H1 (cell line): ENCODE data around the gene MYLK. TPM values are rescaled to one million over a fixed set of nuclear protein-coding genes. Genes with fewer than 3 reads are reported as not detected.

Experiments used
- CTCF ChIA-PET: fragments of 300-600 bp; sonication (Branson Sonifier 250); formaldehyde crosslinking; loops from one replicate; lab custom pipeline; 2021; ENCODE audit not compliant: partially characterized antibody; lab: Charles Lee
- POLR2A ChIA-PET: fragments of 300-600 bp; sonication (Branson Sonifier 250); formaldehyde crosslinking; loops from one replicate; lab custom pipeline; 2021; ENCODE audit warnings: inconsistent platforms; ENCODE audit not compliant: partially characterized antibody; lab: Charles Lee
- DNase-seq, 2 experiments: peaks; one replicate each; pipeline versions ENCODE4 v3.0.0 to v3.0.0-alpha.2; 2010 to 2022; ENCODE audit warnings: low spot score in 2 of 2, low read depth in 1 of 2, mixed read lengths in 1 of 2
- FAIRE-seq: peaks from 2 replicates; lab custom pipeline; 2011; peaks lifted over from hg19 to GRCh38; lab: Jason Lieb, UNC
- H2AFZ ChIP-seq: 2 replicates; pipeline ENCODE4 v1.8.1; 2012; ENCODE audit warnings: low read length, inconsistent platforms
- H2AK5ac ChIP-seq: 2 replicates; pipeline ENCODE4 v1.6.1; 2013; ENCODE audit warnings: low read depth, low read length
- H2BK120ac ChIP-seq: replicated peaks from 2 replicates; pipeline ENCODE3; 2013; ENCODE audit warnings: low read depth, low read length, inconsistent platforms
- H2BK12ac ChIP-seq: 2 replicates; pipeline ENCODE4 v1.6.1; 2013; ENCODE audit warnings: low read depth, low read length
- H2BK15ac ChIP-seq: 2 replicates; pipeline ENCODE4 v1.6.1; 2013; ENCODE audit warnings: low read length
- H2BK20ac ChIP-seq: 2 replicates; pipeline ENCODE4 v1.6.1; 2013; ENCODE audit warnings: low read length
- H2BK5ac ChIP-seq: 2 replicates; pipeline ENCODE4 v1.6.1; 2013; ENCODE audit warnings: low read depth, low read length
- H3K14ac ChIP-seq: 2 replicates; pipeline ENCODE4 v1.6.1; 2013; ENCODE audit warnings: inconsistent platforms; ENCODE audit not compliant: insufficient read length
- H3K18ac ChIP-seq: 2 replicates; pipeline ENCODE4 v1.6.1; 2013; ENCODE audit warnings: low read length; ENCODE audit errors: extremely low read depth
- H3K23ac ChIP-seq: 2 replicates; pipeline ENCODE4 v1.6.1; 2013; ENCODE audit warnings: inconsistent platforms; ENCODE audit not compliant: insufficient read length
- H3K23me2 ChIP-seq: 2 replicates; pipeline ENCODE4 v1.6.1; 2013; ENCODE audit warnings: low read depth, low read length
- H3K27ac ChIP-seq: 2 replicates; pipeline ENCODE4 v1.6.1; 2011; ENCODE audit warnings: low read depth, low read length, inconsistent platforms
- H3K27me3 ChIP-seq, 4 experiments: replicated peaks in 1 of 4; 1 replicate in 1 of 4; 2 replicates in 3 of 4; pipeline versions ENCODE4 v1.6.1 to v1.8.1; 2011 to 2013; ENCODE audit warnings: low read length in 3 of 4, mild to moderate bottlenecking in 3 of 4, inconsistent platforms in 2 of 4, mixed read lengths in 2 of 4, moderate library complexity in 1 of 4; ENCODE audit not compliant: control insufficient read depth in 3 of 4, insufficient read depth in 3 of 4; ENCODE audit errors: extremely low read depth in 1 of 4
- H3K36me3 ChIP-seq, 4 experiments: 2 replicates each; pipeline versions ENCODE4 v1.6.1 to v1.8.1; 2011 to 2013; ENCODE audit warnings: mild to moderate bottlenecking in 4 of 4, low read length in 3 of 4, moderate library complexity in 2 of 4, control low read depth in 1 of 4, inconsistent platforms in 1 of 4; ENCODE audit not compliant: insufficient read depth in 4 of 4, control insufficient read depth in 2 of 4
- H3K4ac ChIP-seq: replicated peaks from 2 replicates; pipeline ENCODE3; 2013; ENCODE audit warnings: low read length, low read depth, mixed read lengths, inconsistent platforms; ENCODE audit not compliant: insufficient read length
- H3K4me1 ChIP-seq, 4 experiments: replicated peaks in 1 of 4; 1 replicate in 1 of 4; 2 replicates in 3 of 4; pipeline versions ENCODE4 v1.6.1 to v1.8.1; 2011 to 2013; ENCODE audit warnings: low read length in 3 of 4, inconsistent platforms in 2 of 4, mixed read lengths in 1 of 4; ENCODE audit not compliant: insufficient read depth in 4 of 4, control insufficient read depth in 3 of 4
- H3K4me2 ChIP-seq, 2 experiments: 2 replicates each; pipeline versions ENCODE4 v1.6.1 to v1.8.1; 2011 to 2013; ENCODE audit warnings: low read depth in 2 of 2, low read length in 2 of 2, control low read depth in 1 of 2, inconsistent platforms in 1 of 2, mild to moderate bottlenecking in 1 of 2; ENCODE audit not compliant: insufficient read depth in 1 of 2
- H3K4me3 ChIP-seq, 4 experiments: fragments of 200-600, 300-600 bp in 1 of 4; sonication (generic), shearing (Covaris generic), sonication (Bioruptor Twin) in 1 of 4; 2 replicates each; pipeline versions ENCODE4 v1.5.1 to v1.8.1; 2011 to 2016; ENCODE audit warnings: low read length in 4 of 4, low read depth in 3 of 4, control low read depth in 2 of 4, inconsistent platforms in 2 of 4, mild to moderate bottlenecking in 2 of 4, mixed read lengths in 1 of 4, moderate library complexity in 1 of 4; ENCODE audit not compliant: insufficient read depth in 2 of 4; ENCODE audit errors: extremely low read depth in 1 of 4
- H3K56ac ChIP-seq: replicated peaks from 2 replicates; pipeline ENCODE3; 2013; ENCODE audit warnings: low read depth, mild to moderate bottlenecking, mixed read lengths, low read length, inconsistent platforms; ENCODE audit not compliant: insufficient read length
- H3K79me1 ChIP-seq: 2 replicates; pipeline ENCODE4 v1.6.1; 2013; ENCODE audit warnings: low read depth, low read length, control low read depth
- H3K79me2 ChIP-seq, 2 experiments: 2 replicates each; pipeline versions ENCODE4 v1.6.1 to v1.8.1; 2012 to 2013; ENCODE audit warnings: low read length in 2 of 2, mild to moderate bottlenecking in 2 of 2, inconsistent platforms in 1 of 2; ENCODE audit not compliant: insufficient read depth in 2 of 2, control insufficient read depth in 1 of 2
- H3K9ac ChIP-seq, 4 experiments: replicated peaks in 1 of 4; 1 replicate in 1 of 4; 2 replicates in 3 of 4; pipeline versions ENCODE4 v1.6.1 to v1.8.1; 2011 to 2013; ENCODE audit warnings: low read depth in 3 of 4, low read length in 3 of 4, control low read depth in 2 of 4, mild to moderate bottlenecking in 2 of 4, moderate library complexity in 2 of 4, inconsistent platforms in 1 of 4; ENCODE audit errors: extremely low read depth in 1 of 4
- H3K9me3 ChIP-seq, 2 experiments: 2 replicates each; pipeline versions ENCODE4 v1.6.1 to v1.8.1; 2012 to 2013; ENCODE audit warnings: mild to moderate bottlenecking in 2 of 2, moderate library complexity in 2 of 2, control low read depth in 1 of 2, inconsistent platforms in 1 of 2, low read depth in 1 of 2, low read length in 1 of 2, mixed read lengths in 1 of 2; ENCODE audit not compliant: insufficient read depth in 2 of 2
- H4K20me1 ChIP-seq, 2 experiments: replicated peaks in 1 of 2; 2 replicates each; pipeline versions ENCODE3 to v1.8.1; 2011 to 2013; ENCODE audit warnings: inconsistent platforms in 2 of 2, low read length in 2 of 2, mild to moderate bottlenecking in 1 of 2; ENCODE audit not compliant: insufficient read depth in 2 of 2, control insufficient read depth in 1 of 2
- H4K5ac ChIP-seq: 2 replicates; pipeline ENCODE4 v1.6.1; 2013; ENCODE audit warnings: low read length, low read depth, mixed read lengths, inconsistent platforms; ENCODE audit not compliant: insufficient read length
- H4K8ac ChIP-seq: 2 replicates; pipeline ENCODE4 v1.8.0; 2013; ENCODE audit warnings: mild to moderate bottlenecking, moderate library complexity, low read length, inconsistent platforms; ENCODE audit not compliant: insufficient read depth; ENCODE audit errors: extremely low read depth
- H4K91ac ChIP-seq: replicated peaks from 2 replicates; pipeline ENCODE3; 2013; ENCODE audit warnings: low read length, mixed read lengths, inconsistent platforms; ENCODE audit not compliant: insufficient read length
- CTCF ChIP-seq, 3 experiments: IDR thresholded peaks; 1 replicate in 2 of 3; 2 replicates in 1 of 3; pipeline versions ENCODE4 v1.5.1 to v1.6.1; 2011; ENCODE audit warnings: low read length in 3 of 3, mild to moderate bottlenecking in 3 of 3, inconsistent platforms in 2 of 3, low read depth in 1 of 3, moderate library complexity in 1 of 3; ENCODE audit not compliant: insufficient read depth in 1 of 3; ENCODE audit errors: control extremely low read depth in 1 of 3
- HDAC2 ChIP-seq, 2 experiments: fragments of 300-600 bp in 1 of 2; sonication (generic) in 1 of 2; IDR thresholded peaks; 2 replicates each; pipeline ENCODE4 v1.6.1; 2011 to 2012; ENCODE audit warnings: low read depth in 2 of 2, low read length in 2 of 2, mild to moderate bottlenecking in 2 of 2, moderate library complexity in 2 of 2, borderline replicate concordance in 1 of 2, inconsistent platforms in 1 of 2
- RAD21 ChIP-seq, 2 experiments: IDR thresholded peaks in 1 of 2; conservative IDR thresholded peaks in 1 of 2; 2 replicates each; pipeline ENCODE4 v1.6.1; 2011; ENCODE audit warnings: low read depth in 2 of 2, low read length in 2 of 2, improper control_type of control experiment in 1 of 2, inconsistent platforms in 1 of 2, mild to moderate bottlenecking in 1 of 2, moderate library complexity in 1 of 2
- RFX5 ChIP-seq: IDR thresholded peaks from 2 replicates; pipeline ENCODE4 v1.6.1; 2011; ENCODE audit warnings: low read depth, low read length, improper control_type of control experiment, borderline replicate concordance
- RXRA ChIP-seq: IDR thresholded peaks from 2 replicates; pipeline ENCODE4 v1.6.1; 2011; ENCODE audit warnings: low read depth, mild to moderate bottlenecking, low read length, moderate library complexity; ENCODE audit not compliant: insufficient read depth
- SIX5 ChIP-seq: IDR thresholded peaks from 2 replicates; pipeline ENCODE4 v1.6.1; 2011; ENCODE audit warnings: mild to moderate bottlenecking, low read depth, low read length
- SRF ChIP-seq: IDR thresholded peaks from 2 replicates; pipeline ENCODE4 v1.6.1; 2011; ENCODE audit warnings: mild to moderate bottlenecking, low read depth, low read length, moderate library complexity
- YY1 ChIP-seq: IDR thresholded peaks from 2 replicates; pipeline ENCODE4 v1.6.1; 2011; ENCODE audit warnings: low read depth, mild to moderate bottlenecking, low read length
- WGBS, 2 experiments: shearing (Covaris generic) in 1 of 2; methylation state at CpG; one replicate each; pipeline versions ENCODE4 v1.1.6 to v1.1.7; 2013 to 2015; ENCODE audit warnings: low lambda C conversion rate in 2 of 2, mixed read lengths in 2 of 2, inconsistent platforms in 1 of 2, low coverage in 1 of 2, missing lambda C conversion rate in 1 of 2; ENCODE audit not compliant: insufficient replicate concordance in 2 of 2, insufficient coverage in 1 of 2, insufficient read length in 1 of 2; ENCODE audit errors: extremely low coverage in 1 of 2, missing lambda C conversion rate in 1 of 2; 5-methylcytosine and 5-hydroxymethylcytosine counted together
- polyA plus RNA-seq, 7 experiments: library from polyadenylated mRNA; depleted of rRNA in 3 of 7; stranded (reverse) in 5 of 7; unstranded in 2 of 7; fragments of >200 nt in 5 of 7; fragments of 200-250 nt in 2 of 7; gene quantifications; 1 replicate in 5 of 7; 2 replicates in 1 of 7; 4 replicates in 1 of 7; pipeline versions ENCODE4 v1.2.1 to v1.2.3, GENCODE V29; 2011 to 2013; ENCODE audit warnings: missing spikeins in 2 of 7, mixed read lengths in 2 of 7
- total RNA-seq: library from RNA; stranded (reverse); fragmentation: NEBNext Ultra II Directional; extraction: Animal tissue kit (Norgen Biotek cat#: 25700); gene quantifications from 2 replicates; pipeline ENCODE4 v1.2.1, GENCODE V29; 2021

MYLK gene
- total and polyA plus RNA-seq, 2 of the 8 experiments (the other 6 are each of a cell fraction or from before 2014, with no cell fraction given): 11.6 to 21.3 TPM

DNA sequence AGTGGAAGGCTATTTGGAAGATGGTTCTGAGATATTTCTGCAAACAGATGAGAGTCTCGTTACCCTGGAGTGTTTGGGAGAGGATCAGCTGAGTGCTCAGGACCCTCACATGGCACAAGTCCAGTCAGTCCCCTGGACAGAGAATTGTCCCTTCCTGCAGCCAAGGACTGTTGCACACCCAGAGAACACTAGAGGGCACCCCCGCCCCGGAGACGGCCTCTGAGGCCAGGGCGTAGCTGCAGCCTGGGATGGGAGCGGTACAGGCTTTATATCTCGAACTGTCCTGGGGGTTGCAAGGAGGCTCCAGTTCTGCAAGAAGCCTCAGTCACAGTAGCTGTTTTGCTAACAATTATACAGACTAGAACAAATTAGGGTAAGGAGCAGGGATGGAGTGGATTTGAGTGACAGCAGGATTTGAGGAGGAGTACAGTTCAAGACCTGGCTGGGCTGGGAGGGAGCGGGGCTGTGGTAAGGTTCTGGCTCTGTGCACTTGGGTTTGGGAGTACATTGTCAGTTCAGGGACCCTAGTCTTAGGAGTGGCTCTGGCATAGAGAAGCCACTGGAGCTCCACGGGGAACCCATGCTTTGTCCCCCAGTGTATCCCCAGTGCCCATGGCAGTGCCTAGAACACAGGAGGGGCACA, 231.7 kb downstream of the MYLK start:
- CTCF ChIA-PET: interaction anchor here (0.6 to 32.0 kb wide), 43 partner anchors 5 to 1938 kb away, joined by 3 to 1463 read pairs (median 3); no protein-coding TSS in a partner anchor
- no peak overlapping the region for H3K9ac ChIP-seq
- H4K8ac ChIP-seq: no peak overlapping the region
- no peak overlapping the region for H3K27ac ChIP-seq
- no peak overlapping the region for H3K14ac ChIP-seq
- H3K79me1 ChIP-seq: no peaks in the 10 kb centered on the region
- peaks cover 0 to 2% of the 10 kb centered on the region in 2 experiments for H4K20me1 ChIP-seq
- no peak overlapping the region for H3K56ac ChIP-seq
- no peak overlapping the region for H2BK5ac ChIP-seq
- FAIRE-seq: peak; percentile 66
- no peak overlapping the region for H2BK20ac ChIP-seq
- no peaks in the 10 kb centered on the region for H3K79me2 ChIP-seq
- POLR2A ChIA-PET: interaction anchor here (0.8 to 2.5 kb wide), 7 partner anchors 10 to 338 kb away, joined by 3 to 7 read pairs (median 3); no protein-coding TSS in a partner anchor
- H3K9me3 ChIP-seq: peaks cover 5 to 7% of the 10 kb centered on the region in 2 experiments
- no peaks in the 10 kb centered on the region; the same call in 1 of the 2 replicates for H3K23me2 ChIP-seq
- no peak overlapping the region for H2BK12ac ChIP-seq
- H2BK15ac ChIP-seq: no peak overlapping the region
- no peak overlapping the region for H3K4me3 ChIP-seq
- peaks cover 0 to 10% (median 1%) of the 10 kb centered on the region in 4 experiments; a peak in 3 of 7 replicates for H3K4me1 ChIP-seq
- H3K27me3 ChIP-seq: no peaks in the 10 kb centered on the region
- no peak overlapping the region for H2BK120ac ChIP-seq
- no peak overlapping the region for H3K18ac ChIP-seq
- H4K5ac ChIP-seq: no peak overlapping the region
- H2AFZ ChIP-seq: no peak overlapping the region
- H3K23ac ChIP-seq: no peak overlapping the region
- H3K4ac ChIP-seq: no peak overlapping the region
- no peak overlapping the region for H4K91ac ChIP-seq
- H3K36me3 ChIP-seq: peaks cover 0 to 8% (median 3%) of the 10 kb centered on the region in 4 experiments; a peak in 3 of 8 replicates
- 45% methylated on average over 9 of the region's 9 CpGs; no CpG with 5 or more reads in 1 of the 2 experiments for WGBS, 2 experiments
- peak; percentile 44 to 92 for DNase-seq
- H2AK5ac ChIP-seq: no peak overlapping the region
- H3K4me2 ChIP-seq: no peak overlapping the region; a peak in 1 of 4 replicates
- TF ChIP-seq SRF (no peak), RXRA (no peak), CTCF (IDR thresholded peaks at IDR 0.05; ENCODE audit: control extremely low read depth in 1 of 3, insufficient read depth in 1 of 3, low read depth in 1 of 3, low read length in 3 of 3) (peak; percentile 93 to 98 (median 93)), SIX5 (no peak), HDAC2 (IDR thresholded peaks at IDR 0.05; ENCODE audit: borderline replicate concordance in 1 of 2, low read depth in 2 of 2, low read length in 2 of 2) (no peak), RFX5 (no peak), RAD21 (IDR thresholded peaks at IDR 0.05 in 1 of 2, conservative IDR thresholded peaks at IDR 0.05 in 1 of 2; ENCODE audit: low read depth in 2 of 2, low read length in 2 of 2) (peak; percentile 98 to 100), YY1 (no peak)
